Hypothalamus (tissue), 51 donors: ENCODE measurements around the gene TCF7L2.
A peak's percentile ranks its signal among the peaks of the same experiment; 100 is the strongest.
"Not testable (repeated sequence)": the region's sequence is repeated elsewhere in the genome, so short reads cannot be mapped to it uniquely, and the experiment has no call there.

Experiments used
- DNase-seq, 51 donors: peaks; one replicate each; lab custom pipeline; 2025; lab: John Stamatoyannopoulos, UW

The TCF7L2 gene

DNA sequence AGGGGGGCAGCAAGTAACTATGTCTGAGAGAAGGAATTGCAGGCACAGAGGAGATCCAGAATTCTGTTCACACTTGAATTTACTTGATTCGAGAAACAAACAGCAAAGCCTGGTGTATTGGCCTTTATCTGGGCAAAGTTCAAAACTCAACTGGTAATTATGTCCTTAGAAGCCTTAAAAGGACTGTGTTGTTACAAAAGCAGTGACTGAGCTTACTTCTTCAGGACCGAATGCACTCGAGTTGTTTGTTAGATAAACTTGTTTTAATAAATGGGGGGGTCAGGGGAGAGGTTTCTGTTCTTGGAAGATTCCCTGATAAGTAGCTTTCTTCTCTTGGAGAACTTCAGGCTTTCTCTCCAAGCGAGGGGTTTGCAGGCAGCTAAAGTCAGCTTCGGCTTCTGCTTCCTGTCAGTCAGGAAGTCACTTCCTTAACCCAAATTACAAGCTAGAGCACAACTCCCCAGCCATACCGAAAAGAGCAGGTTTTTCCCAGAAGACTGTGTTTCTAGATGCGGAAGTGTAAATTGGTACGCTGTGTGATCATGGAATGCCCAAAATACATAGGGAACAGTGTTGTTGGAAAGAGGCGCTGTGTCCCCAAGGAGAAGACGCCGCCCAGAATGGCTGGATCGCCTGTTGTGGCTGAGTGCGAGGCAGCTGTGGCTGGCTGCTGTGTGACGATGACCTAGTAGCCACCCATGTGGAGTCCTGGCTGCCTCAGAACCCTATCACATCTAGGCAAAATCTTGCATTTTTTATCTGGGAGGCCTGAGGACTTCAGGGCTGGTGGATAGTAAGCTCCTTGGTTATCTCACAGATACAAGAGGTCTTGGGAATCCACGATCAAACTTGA lies 110.4 kb downstream of the TCF7L2 start:
- peak in 32 of 51 donors; percentile 19 to 74 (median 43) for DNase-seq

- DNase-seq, result peak in 1 of 51 donors; percentile 67
Observed at GRCh38 chr10:113061054-113061430, 111.0 kb downstream of the TCF7L2 start.

- DNase-seq, result no peak
Observed at GRCh38 chr10:113061557-113061956, 111.5 kb downstream of the TCF7L2 start.

GRCh38 chr10:113063043-113063967 lies 113.3 kb downstream of the TCF7L2 start:
- DNase-seq, result no peak

- DNase-seq, result no peak
Observed at GRCh38 chr10:113064039-113064438, 114.0 kb downstream of the TCF7L2 start.

GRCh38 chr10:113066120-113066519 lies 116.1 kb downstream of the TCF7L2 start:
- not testable (repeated sequence) for DNase-seq

DNA sequence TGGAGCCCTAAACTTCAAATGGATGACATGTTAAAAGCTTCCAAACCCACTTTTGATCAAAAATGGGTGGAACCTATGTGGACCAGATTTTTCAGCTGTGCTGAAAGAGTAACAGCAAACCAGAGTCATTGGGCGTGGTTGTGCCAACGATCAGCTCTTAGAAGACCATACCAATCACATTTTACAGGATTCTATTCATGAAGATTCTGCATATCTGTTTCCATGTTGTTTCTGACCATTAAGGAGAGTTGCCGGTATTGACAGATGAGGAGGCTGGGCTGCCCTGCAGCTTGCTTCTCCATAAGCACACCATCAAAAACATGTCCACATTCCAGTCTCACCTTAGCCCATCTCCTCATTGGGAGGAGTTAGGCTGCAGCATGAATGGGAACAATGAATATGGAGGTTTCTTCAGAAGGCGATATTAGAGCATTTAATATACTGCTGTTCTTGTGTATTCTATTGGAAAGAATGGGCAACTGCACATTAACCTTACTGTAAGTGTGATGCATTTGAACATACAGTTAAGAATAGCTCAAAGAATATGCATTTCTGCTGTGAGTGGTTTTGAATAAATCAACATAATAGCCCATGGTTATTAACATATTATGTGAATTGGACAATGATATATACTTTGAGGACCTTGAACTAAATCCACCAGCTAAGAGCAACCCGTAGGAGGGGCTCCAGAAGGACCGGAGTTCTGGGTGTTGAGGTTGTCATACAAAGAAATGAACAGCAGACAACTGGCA lies 116.7 kb downstream of the TCF7L2 start:
- no peak for DNase-seq

DNA sequence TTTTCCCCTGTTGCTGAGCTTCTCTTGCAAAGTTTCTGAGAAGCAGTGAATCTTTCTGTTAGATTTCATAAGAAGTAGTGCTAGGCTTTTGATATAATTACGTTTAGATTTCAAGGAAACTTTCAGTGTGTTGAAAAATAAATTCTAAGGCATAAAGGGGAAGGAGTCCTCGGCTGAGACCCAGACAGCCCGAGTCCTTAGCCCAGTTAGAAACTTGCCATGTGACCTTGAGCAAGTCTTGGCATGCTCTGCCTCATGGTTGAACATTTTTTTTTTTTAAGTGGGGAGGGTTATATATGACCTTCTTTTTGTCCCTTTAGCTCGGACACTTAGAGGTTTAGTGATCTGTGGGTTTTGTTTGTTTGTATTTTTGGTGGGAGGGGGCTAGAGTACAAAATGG lies 117.5 kb downstream of the TCF7L2 start:
- DNase-seq, result no peak

DNA sequence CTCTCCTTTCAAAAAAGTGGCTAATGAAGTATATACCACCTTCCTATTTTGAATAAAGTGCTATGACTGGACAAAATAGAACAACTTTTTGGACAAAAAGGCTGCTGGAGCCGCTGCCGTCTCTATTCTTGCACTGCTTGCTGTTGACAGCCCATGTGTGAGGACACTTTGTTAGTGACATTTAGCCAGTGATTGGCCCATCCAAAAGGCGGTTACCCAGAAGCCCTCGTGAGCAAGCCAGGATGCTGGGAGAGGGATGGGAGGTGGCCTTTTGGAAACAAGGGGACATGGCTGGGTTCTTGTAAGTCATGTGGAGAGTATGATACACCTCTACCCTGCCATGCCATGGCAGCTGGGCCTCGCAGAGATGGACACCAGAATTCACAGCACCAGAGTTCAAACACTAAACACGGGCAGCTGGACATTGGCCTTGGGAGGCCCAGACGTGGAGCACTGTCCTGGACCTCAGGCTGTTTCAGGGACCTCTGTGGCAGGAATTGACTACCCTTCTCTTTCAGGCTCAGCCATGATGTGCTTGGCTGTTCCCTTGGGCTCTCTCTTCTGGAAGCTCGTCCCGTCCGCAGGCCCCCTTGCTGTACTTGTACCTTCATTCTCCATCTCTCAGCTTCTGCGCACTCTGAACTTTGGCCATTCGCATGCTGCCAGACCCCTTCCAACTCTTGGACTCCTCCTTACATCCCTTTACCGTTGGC lies 118.3 kb downstream of the TCF7L2 start:
- DNase-seq, result no peak

GRCh38 chr10:113069595-113069994 lies 119.5 kb downstream of the TCF7L2 start:
- no peak for DNase-seq

GRCh38 chr10:113071446-113071845 lies 121.4 kb downstream of the TCF7L2 start:
- DNase-seq, result peak in 1 of 51 donors; percentile 11

DNA sequence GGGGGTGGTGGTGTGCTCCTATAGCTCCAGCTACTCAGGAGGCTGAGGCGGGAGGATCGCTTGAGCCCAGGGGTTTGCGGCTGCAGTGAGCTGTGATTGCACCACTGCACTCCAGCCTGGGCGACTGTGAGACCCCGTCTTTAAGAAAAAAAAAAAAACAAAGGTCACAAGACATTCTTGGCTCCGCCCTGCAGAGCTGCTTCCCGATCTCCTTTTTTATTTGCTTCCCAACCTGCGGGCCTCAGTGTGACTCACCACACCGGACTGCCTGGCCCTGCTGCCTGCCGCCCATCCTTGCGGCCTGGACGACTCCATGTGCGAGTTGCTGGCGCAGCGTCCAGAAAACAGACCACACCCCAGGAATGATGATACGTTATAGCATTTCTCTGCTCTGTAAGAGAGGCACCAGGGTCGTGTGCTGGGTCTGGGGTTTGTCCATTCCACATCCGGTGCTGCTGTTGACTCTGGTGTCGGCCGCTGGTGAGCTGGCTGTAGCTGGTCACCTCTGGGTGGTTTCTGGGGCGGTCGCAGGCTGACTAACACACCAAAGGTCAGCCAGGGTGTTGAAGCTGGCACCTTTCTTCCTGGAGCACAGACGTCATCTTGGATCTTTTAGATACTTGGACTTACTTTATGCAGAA lies 123.6 kb downstream of the TCF7L2 start:
- peak in 1 of 51 donors; percentile 37 for DNase-seq

DNA sequence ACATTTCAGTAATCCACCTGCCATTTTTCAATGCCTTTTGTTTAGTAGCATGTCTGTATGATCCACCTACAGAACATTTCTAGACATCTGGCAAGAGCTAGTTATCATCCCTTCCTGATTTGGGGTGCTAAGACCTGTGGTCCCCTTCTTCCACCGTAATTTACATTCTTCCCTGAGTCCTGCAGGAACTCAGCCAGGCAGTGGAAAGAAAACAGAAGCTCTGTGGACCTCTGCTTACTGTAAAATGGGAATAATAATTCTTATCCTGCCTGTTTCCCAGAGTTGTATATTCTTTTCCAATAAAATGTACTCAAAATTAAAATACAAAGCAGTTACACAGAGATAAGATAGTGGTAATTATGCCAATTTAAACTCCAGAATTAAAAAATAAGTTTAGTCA lies 126.9 kb downstream of the TCF7L2 start:
- no peak for DNase-seq

- DNase-seq, result no peak
Observed at GRCh38 chr10:113078282-113078907, 128.3 kb downstream of the TCF7L2 start.

- DNase-seq, result no peak
Observed at GRCh38 chr10:113080061-113080924, 130.2 kb downstream of the TCF7L2 start.

DNA sequence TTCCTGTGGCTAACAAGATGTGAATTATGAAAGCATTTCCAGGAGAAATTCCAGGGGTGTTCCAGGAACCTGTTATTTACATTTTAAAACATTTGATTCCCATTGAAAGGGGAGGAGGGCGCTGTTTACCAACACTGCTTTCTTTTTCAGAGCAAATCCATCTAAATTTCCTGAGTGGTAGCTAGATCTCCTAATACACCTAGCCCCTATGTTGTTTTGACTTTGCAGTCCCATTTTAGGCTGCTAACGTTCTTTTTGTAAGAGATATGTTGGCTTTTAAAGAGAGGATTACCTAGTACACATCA lies 130.8 kb downstream of the TCF7L2 start:
- DNase-seq, result no peak

GRCh38 chr10:113084031-113084430 lies 134.0 kb downstream of the TCF7L2 start:
- no peak for DNase-seq

- no peak for DNase-seq
Observed at GRCh38 chr10:113085776-113086175, 135.7 kb downstream of the TCF7L2 start.
